Upper lobe of left lung (tissue), 6 donors: ENCODE data around the gene ALDH1A3. TPM values are rescaled to one million over a fixed set of nuclear protein-coding genes. Genes with fewer than 3 reads are reported as not detected.
A peak's percentile ranks its signal among the peaks of the same experiment; 100 is the strongest.

Experiments used
- ATAC-seq, 2 donors: fragments of 200-7000 bp; cut with Tn5 transposase; one replicate each; pipeline ENCODE4 v1.9.1; 2022; ENCODE audit warnings: mild to moderate bottlenecking in 2 of 2, moderate library complexity in 2 of 2; ENCODE audit not compliant: low FRiP score in 2 of 2
- DNase-seq, 2 donors: peaks; one replicate each; pipeline ENCODE4 v3.0.0-alpha.2; 2019 to 2020
- H3K27ac ChIP-seq, 4 donors: fragments of 200-600 bp; sonication (generic); one replicate each; pipeline ENCODE4 v1.5.1; 2016 to 2019
- H3K27me3 ChIP-seq, 4 donors: fragments of 200-600 bp; sonication (generic); one replicate each; pipeline ENCODE4 v1.5.1; 2017 to 2019
- H3K36me3 ChIP-seq, 4 donors: fragments of 200-600 bp; sonication (generic); one replicate each; pipeline ENCODE4 v1.5.1; 2016 to 2019
- H3K4me1 ChIP-seq, 4 donors: fragments of 200-600 bp; sonication (generic); one replicate each; pipeline ENCODE4 v1.5.1; 2018 to 2019
- H3K4me3 ChIP-seq, 4 donors: fragments of 200-600 bp; sonication (generic); one replicate each; pipeline ENCODE4 v1.5.1; 2017 to 2019; ENCODE audit warnings: mild to moderate bottlenecking in 2 of 4, moderate library complexity in 1 of 4
- H3K9me3 ChIP-seq, 4 donors: fragments of 200-600 bp; sonication (generic); one replicate each; pipeline ENCODE4 v1.5.1; 2018 to 2019
- CTCF ChIP-seq, 6 experiments: fragments of 450-650 bp in 4 of 6; fragments of 200-600 bp in 2 of 6; sonication (generic) in 2 of 6; IDR thresholded peaks; one replicate each; pipeline ENCODE4 v1.5.1; 2016 to 2019; ENCODE audit warnings: antibody characterized with exemption in 6 of 6
- EP300 ChIP-seq, 4 donors: sonication (generic); formaldehyde crosslinking; IDR thresholded peaks; one replicate each; pipeline ENCODE4 v1.5.1; 2017; ENCODE audit warnings: antibody characterized with exemption in 4 of 4, control low read depth in 2 of 4
- POLR2A ChIP-seq, 4 donors: fragments of 450-650 bp; IDR thresholded peaks; one replicate each; pipeline ENCODE4 v1.5.1; 2016 to 2017; ENCODE audit warnings: antibody characterized with exemption in 4 of 4, mild to moderate bottlenecking in 2 of 4
- POLR2AphosphoS5 ChIP-seq, 2 donors: sonication (generic); formaldehyde crosslinking; IDR thresholded peaks; one replicate each; pipeline ENCODE4 v1.5.1; 2017; ENCODE audit warnings: antibody characterized with exemption in 2 of 2
- WGBS, 2 donors: methylation state at CpG; one replicate each; pipeline ENCODE4 v1.1.5; 2017 to 2018; 5-methylcytosine and 5-hydroxymethylcytosine counted together
- total RNA-seq, 6 donors: library from RNA; depleted of rRNA in 4 of 6; stranded (reverse); fragments of >200 nt in 4 of 6; gene quantifications; one replicate each; pipeline versions ENCODE4 v1.1.0 to v1.2.1, GENCODE V29; 2016 to 2021
- donor health status: DM: no; HTN: no; CAD: no; lungs with moderate emphysema.
- donor health status: DM: no; HTN: yes; CAD: no; lungs with severe emphysema.

The ALDH1A3 gene
- total RNA-seq, 6 donors from 2014 or later = 3.6 to 41.5 (median 14.1) TPM

- 1 to 5% methylated on average over 28 to 39 of the region's 42 CpGs for WGBS, 2 donors
- peaks cover 19 to 37% (median 32%) of the 10 kb centered on the region in 4 donors for H3K4me1 ChIP-seq
- H3K4me3 ChIP-seq = peak overlapping the region; percentile 20 to 89 (median 82)
- H3K36me3 ChIP-seq = no peaks in the 10 kb centered on the region
- TF ChIP-seq POLR2AphosphoS5 (IDR thresholded peaks at IDR 0.05) = peak; percentile 24 to 42
- TF ChIP-seq EP300 (IDR thresholded peaks at IDR 0.05) = no peak
- TF ChIP-seq CTCF (IDR thresholded peaks at IDR 0.05) = peak; percentile 86 to 97 (median 95)
- peak in 2 of 4 donors; percentile 28 to 51 for TF ChIP-seq POLR2A (IDR thresholded peaks at IDR 0.05)
- H3K27ac ChIP-seq = peak overlapping the region; percentile 50 to 80 (median 75)
- no peaks in the 10 kb centered on the region for H3K27me3 ChIP-seq
- H3K9me3 ChIP-seq = no peaks in the 10 kb centered on the region
- ATAC-seq (peak; percentile 95 to 96), DNase-seq (peak; percentile 92 to 96)
Observed at GRCh38 chr15:100918034-100918689, 38.5 kb downstream of the ALDH1A3 start.

- Histone ChIP-seq H3K27me3 (no peaks in the 10 kb centered on the region), H3K4me3 (peak within 1 kb of the TSS; percentile 69 to 89 (median 82)), H3K36me3 (no peaks in the 10 kb centered on the region), H3K27ac (peak within 1 kb of the TSS; percentile 73 to 80 (median 76)), H3K9me3 (no peaks in the 10 kb centered on the region), H3K4me1 (peaks cover 19 to 37% (median 32%) of the 10 kb centered on the region in 4 donors)
- DNase-seq (peak; percentile 48 to 93), ATAC-seq (peak; percentile 46 to 82)
- TF ChIP-seq EP300 (IDR thresholded peaks at IDR 0.05) (no peak), POLR2AphosphoS5 (IDR thresholded peaks at IDR 0.05) (no peak), POLR2A (IDR thresholded peaks at IDR 0.05) (peak in 2 of 4 donors; percentile 25 to 46)
- WGBS, 2 donors = 2 to 3% methylated on average over 33 to 36 of the region's 87 CpGs
Observed at GRCh38 chr15:100918690-100919480, 39.3 kb downstream of the ALDH1A3 start, which contains the start of gene LRRK1. Gene LRRK1, plus strand, starts transcription at chr15:100919357. Its CDS starts 5,276 bp downstream, at chr15:100924633.

DNA sequence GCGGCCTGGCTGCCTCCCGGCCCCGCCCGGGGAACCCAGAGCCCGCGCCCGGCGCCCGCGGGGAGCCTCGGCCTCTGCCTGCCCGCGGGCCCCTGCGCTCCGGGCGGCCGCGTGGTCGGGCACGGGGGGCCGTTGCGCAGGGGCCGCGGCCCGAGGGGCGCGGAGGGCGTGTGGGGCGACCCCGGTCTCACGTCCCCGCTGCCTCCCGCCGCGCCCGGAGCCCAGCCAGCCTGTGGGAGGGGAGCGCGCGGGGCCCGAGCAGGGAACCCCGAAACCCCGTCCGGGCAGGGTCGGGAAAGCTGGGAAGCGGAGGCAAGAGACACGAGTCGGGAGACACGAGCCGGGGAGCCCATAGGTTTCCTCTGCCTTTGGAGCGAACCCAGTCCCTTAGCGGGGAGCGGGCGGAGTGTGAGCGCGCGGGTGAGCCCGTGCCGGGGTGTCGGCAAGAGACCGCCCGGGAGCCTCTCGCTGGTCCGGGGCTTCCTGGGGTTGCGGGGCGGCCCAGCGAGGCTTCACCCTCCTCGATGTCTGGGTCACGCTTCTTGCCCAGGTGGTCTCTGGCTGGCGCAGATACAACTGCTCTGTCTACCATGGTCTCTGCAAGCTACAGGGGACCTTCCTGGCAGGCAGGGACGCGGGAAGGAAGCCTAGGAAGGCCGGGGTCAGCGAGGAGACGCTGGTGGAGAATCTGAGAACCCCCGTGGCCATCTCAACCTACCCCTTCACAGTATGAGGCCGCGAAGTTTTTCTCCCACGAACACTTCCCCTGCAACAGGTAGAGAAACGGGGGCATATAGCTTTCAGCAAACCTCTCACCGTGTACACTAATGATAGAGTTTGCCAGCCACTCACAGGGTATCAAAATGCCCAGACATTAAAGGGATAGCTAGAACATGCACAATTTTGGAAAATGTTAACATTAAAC lies 40.1 kb downstream of the ALDH1A3 start:
- 4 to 23% methylated on average over 14 to 43 of the region's 80 CpGs for WGBS, 2 donors
- peak in 1 of 2 donors; percentile 90 for DNase-seq
- TF ChIP-seq EP300 (IDR thresholded peaks at IDR 0.05) (no peak), CTCF (IDR thresholded peaks at IDR 0.05) (peak in 1 of 6 experiments; percentile 5), POLR2A (IDR thresholded peaks at IDR 0.05) (no peak), POLR2AphosphoS5 (IDR thresholded peaks at IDR 0.05) (no peak)
- Histone ChIP-seq H3K4me1 (peaks cover 15 to 34% (median 30%) of the 10 kb centered on the region in 4 donors), H3K9me3 (no peaks in the 10 kb centered on the region), H3K4me3 (peak overlapping the region; percentile 22 to 89 (median 82)), H3K36me3 (peaks cover 0 to 4% (median 0%) of the 10 kb centered on the region in 4 donors), H3K27me3 (no peaks in the 10 kb centered on the region), H3K27ac (peak overlapping the region; percentile 32 to 80 (median 54))
- ATAC-seq = no peak

DNA sequence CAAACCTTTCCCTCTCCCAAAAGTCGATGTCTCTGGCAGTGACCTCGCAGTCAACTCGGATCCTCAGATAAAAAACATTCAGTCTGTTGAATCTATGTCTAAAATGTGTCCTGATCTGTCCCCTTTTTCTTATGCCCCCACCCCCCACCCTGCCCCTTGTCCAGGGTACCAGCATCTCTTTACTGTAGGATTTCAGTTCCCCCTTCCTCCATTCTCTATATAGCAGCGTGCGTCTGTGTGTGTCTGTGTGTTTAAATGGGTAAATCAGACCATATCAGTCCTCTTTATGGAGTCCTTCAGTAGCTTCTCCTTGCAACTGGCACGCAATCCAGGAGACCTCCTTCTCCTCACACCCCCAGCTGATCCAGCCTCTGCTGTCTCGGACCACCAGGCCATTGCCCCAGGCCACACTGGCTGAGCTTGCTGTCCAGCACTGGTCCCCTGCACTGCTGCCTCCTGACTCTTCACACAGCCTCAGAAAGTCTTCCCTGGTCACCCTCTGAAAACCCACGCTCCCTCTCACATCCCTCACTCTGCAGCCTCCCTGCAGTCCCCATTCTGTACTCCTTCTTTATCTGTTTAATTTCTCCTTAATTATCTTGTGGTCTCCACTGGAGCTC lies 41.0 kb downstream of the ALDH1A3 start:
- 87 to 88% methylated on average over 8 of the region's 8 CpGs for WGBS, 2 donors
- no peaks in the 10 kb centered on the region for H3K9me3 ChIP-seq
- H3K4me1 ChIP-seq = peaks cover 14 to 34% (median 24%) of the 10 kb centered on the region in 4 donors
- H3K4me3 ChIP-seq = peak overlapping the region in 1 of 4 donors; percentile 82
- no peaks in the 10 kb centered on the region for H3K27me3 ChIP-seq
- peaks cover 0 to 4% (median 0%) of the 10 kb centered on the region in 4 donors for H3K36me3 ChIP-seq
- no peak for ATAC-seq
- TF ChIP-seq CTCF (IDR thresholded peaks at IDR 0.05) (no peak), POLR2A (IDR thresholded peaks at IDR 0.05) (no peak), POLR2AphosphoS5 (IDR thresholded peaks at IDR 0.05) (no peak), EP300 (IDR thresholded peaks at IDR 0.05) (no peak)
- no peak for DNase-seq
- no peak overlapping the region for H3K27ac ChIP-seq
